Endodermal cell (in vitro differentiated cells): ENCODE measurements around the gene ARHGAP26. TPM values are rescaled to one million over a fixed set of nuclear protein-coding genes. Genes with fewer than 3 reads are reported as not detected.

Source experiments
- DNase-seq: peaks from one replicate; pipeline ENCODE4 v3.0.0-alpha.2; 2017
- H3K27ac ChIP-seq: 2 replicates; pipeline ENCODE4 v1.5.1; 2013; ENCODE audit warnings: mild to moderate bottlenecking, low read depth, low read length, moderate library complexity
- H3K27me3 ChIP-seq: 2 replicates; pipeline ENCODE4 v1.6.1; 2013; ENCODE audit warnings: mild to moderate bottlenecking, low read length, moderate library complexity; ENCODE audit not compliant: insufficient read depth, control insufficient read depth, poor library complexity, severe bottlenecking
- H3K36me3 ChIP-seq: 2 replicates; pipeline ENCODE4 v1.7.0; 2013; ENCODE audit warnings: mild to moderate bottlenecking, low read length, moderate library complexity; ENCODE audit not compliant: control insufficient read depth, insufficient read depth
- H3K4me1 ChIP-seq: one replicate; pipeline ENCODE4 v1.7.0; 2013; ENCODE audit warnings: low read length; ENCODE audit not compliant: control insufficient read depth, insufficient read depth
- H3K4me3 ChIP-seq: 2 replicates; pipeline ENCODE4 v1.5.1; 2013; ENCODE audit warnings: mild to moderate bottlenecking, low read length, moderate library complexity
- H3K9ac ChIP-seq: 2 replicates; pipeline ENCODE4 v1.6.1; 2013; ENCODE audit warnings: mild to moderate bottlenecking, low read length, moderate library complexity; ENCODE audit not compliant: poor library complexity, severe bottlenecking; ENCODE audit errors: extremely low read depth
- H3K9me3 ChIP-seq: 2 replicates; pipeline ENCODE4 v1.6.1; 2013; ENCODE audit warnings: mild to moderate bottlenecking, low read length, moderate library complexity; ENCODE audit not compliant: control insufficient read depth
- H3K27ac Mint-ChIP-seq: 2 replicates; pipeline ENCODE4 v1.8.0; 2020; ENCODE audit warnings: mixed read lengths
- H3K27me3 Mint-ChIP-seq: 2 replicates; pipeline ENCODE4 v1.8.0; 2021; ENCODE audit warnings: mild to moderate bottlenecking, mixed read lengths; ENCODE audit not compliant: insufficient read depth
- H3K36me3 Mint-ChIP-seq: 2 replicates; pipeline ENCODE4 v1.8.0; 2020; ENCODE audit warnings: low read depth, mixed read lengths
- H3K4me1 Mint-ChIP-seq: 2 replicates; pipeline ENCODE4 v1.8.0; 2020; ENCODE audit warnings: mixed read lengths
- H3K4me3 Mint-ChIP-seq: 2 replicates; pipeline ENCODE4 v1.8.0; 2020; ENCODE audit warnings: mild to moderate bottlenecking, moderate library complexity, mixed read lengths
- H3K9me3 Mint-ChIP-seq: 2 replicates; pipeline ENCODE4 v1.8.0; 2020; ENCODE audit warnings: mild to moderate bottlenecking, mixed read lengths
- WGBS, 2 experiments: methylation state at CpG; one replicate each; pipeline versions ENCODE4 v1.1.5 to v1.1.7; 2013; ENCODE audit warnings: missing lambda C conversion rate in 2 of 2, mixed read lengths in 1 of 2; ENCODE audit not compliant: insufficient coverage in 1 of 2, insufficient read length in 1 of 2; 5-methylcytosine and 5-hydroxymethylcytosine counted together
- total RNA-seq, 2 donors: library from RNA; stranded (reverse); fragmentation: NEBNext Ultra II Directional in 1 of 2; extraction: Animal tissue kit (Norgen Biotek cat#: 25700) in 1 of 2; gene quantifications; 2 replicates in 1 of 2; 3 replicates in 1 of 2; pipeline ENCODE4 v1.2.1, GENCODE V29; 2021
- TF ChIP-seq, protein P1 (sequence below): fragments of 200-600 bp; sonication (generic); conservative IDR thresholded peaks from 2 replicates; pipeline ENCODE4 v1.5.0; 2021; ENCODE audit warnings: antibody characterized with exemption, mild to moderate bottlenecking

Gene ARHGAP26
- total RNA-seq, 2 donors from 2014 or later: 49.2 to 60.5 TPM

DNA sequence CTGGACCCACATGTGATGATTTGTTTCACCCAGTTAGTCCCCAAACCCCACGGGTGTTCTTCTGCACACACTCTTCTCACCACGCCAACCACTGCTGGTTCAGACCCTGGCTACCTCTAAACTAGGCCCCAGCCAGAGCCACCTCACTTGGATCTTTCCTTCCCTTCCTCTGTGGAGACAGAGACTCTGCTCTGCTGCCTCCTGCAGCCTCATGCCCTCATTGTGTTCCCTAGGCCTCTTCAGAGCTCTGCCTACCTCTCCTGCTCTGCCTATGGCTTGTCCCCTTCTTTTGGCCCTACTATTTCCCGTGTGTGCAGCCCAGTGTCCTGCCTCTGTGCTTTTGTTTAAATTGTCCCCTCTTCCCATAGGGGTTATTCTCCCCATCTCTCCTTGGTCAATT is 79.7 kb downstream of the ARHGAP26 start:
- no peak for DNase-seq
- Mint-ChIP-seq H3K36me3 (no peaks in the 10 kb centered on the region), H3K4me3 (no peak overlapping the region), H3K9me3 (no peaks in the 10 kb centered on the region), H3K4me1 (peaks cover 65% of the 10 kb centered on the region), H3K27ac (peak overlapping the region; percentile 71), H3K27me3 (no peaks in the 10 kb centered on the region)
- Histone ChIP-seq H3K9me3 (no peaks in the 10 kb centered on the region), H3K9ac (no peak overlapping the region), H3K27ac (no peak overlapping the region), H3K4me1 (peaks cover 23% of the 10 kb centered on the region), H3K27me3 (no peaks in the 10 kb centered on the region), H3K36me3 (no peaks in the 10 kb centered on the region), H3K4me3 (no peak overlapping the region)
- TF ChIP-seq, protein P1, sequence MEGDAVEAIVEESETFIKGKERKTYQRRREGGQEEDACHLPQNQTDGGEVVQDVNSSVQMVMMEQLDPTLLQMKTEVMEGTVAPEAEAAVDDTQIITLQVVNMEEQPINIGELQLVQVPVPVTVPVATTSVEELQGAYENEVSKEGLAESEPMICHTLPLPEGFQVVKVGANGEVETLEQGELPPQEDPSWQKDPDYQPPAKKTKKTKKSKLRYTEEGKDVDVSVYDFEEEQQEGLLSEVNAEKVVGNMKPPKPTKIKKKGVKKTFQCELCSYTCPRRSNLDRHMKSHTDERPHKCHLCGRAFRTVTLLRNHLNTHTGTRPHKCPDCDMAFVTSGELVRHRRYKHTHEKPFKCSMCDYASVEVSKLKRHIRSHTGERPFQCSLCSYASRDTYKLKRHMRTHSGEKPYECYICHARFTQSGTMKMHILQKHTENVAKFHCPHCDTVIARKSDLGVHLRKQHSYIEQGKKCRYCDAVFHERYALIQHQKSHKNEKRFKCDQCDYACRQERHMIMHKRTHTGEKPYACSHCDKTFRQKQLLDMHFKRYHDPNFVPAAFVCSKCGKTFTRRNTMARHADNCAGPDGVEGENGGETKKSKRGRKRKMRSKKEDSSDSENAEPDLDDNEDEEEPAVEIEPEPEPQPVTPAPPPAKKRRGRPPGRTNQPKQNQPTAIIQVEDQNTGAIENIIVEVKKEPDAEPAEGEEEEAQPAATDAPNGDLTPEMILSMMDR: peak; percentile 41
- WGBS, 2 experiments: 85 to 94% methylated on average over 2 to 3 of the region's 3 CpGs

DNA sequence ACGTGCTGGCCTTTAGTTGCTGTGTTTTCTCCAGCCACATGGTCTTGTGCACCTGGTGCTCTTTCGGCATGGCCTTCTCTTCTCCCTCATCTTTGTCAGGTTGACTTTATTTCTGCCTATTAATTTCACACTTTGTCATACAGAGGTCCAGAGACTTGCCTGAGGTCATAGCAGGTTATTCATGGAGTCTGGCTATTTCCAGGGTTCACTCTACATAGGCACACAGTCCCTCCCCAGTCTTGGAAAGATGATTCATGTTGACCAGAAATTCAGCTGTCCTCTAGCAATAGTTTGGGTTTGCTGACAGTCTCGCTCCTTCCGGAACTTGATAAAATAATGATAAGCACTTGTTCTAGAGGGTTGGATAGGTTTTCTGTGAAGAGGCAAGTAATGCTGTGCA is 81.6 kb downstream of the ARHGAP26 start:
- Mint-ChIP-seq H3K27me3 (no peaks in the 10 kb centered on the region), H3K4me3 (no peak overlapping the region), H3K36me3 (no peaks in the 10 kb centered on the region), H3K4me1 (peaks cover 51% of the 10 kb centered on the region), H3K9me3 (no peaks in the 10 kb centered on the region), H3K27ac (no peak overlapping the region)
- Histone ChIP-seq H3K4me3 (no peak overlapping the region), H3K36me3 (no peaks in the 10 kb centered on the region), H3K9me3 (no peaks in the 10 kb centered on the region), H3K27me3 (no peaks in the 10 kb centered on the region), H3K27ac (no peak overlapping the region), H3K4me1 (peaks cover 12% of the 10 kb centered on the region), H3K9ac (no peak overlapping the region)
- DNase-seq: no peak
- WGBS, 2 experiments: 84 to 92% methylated on average over 4 of the region's 4 CpGs
- TF ChIP-seq, protein P1: no peak

DNA sequence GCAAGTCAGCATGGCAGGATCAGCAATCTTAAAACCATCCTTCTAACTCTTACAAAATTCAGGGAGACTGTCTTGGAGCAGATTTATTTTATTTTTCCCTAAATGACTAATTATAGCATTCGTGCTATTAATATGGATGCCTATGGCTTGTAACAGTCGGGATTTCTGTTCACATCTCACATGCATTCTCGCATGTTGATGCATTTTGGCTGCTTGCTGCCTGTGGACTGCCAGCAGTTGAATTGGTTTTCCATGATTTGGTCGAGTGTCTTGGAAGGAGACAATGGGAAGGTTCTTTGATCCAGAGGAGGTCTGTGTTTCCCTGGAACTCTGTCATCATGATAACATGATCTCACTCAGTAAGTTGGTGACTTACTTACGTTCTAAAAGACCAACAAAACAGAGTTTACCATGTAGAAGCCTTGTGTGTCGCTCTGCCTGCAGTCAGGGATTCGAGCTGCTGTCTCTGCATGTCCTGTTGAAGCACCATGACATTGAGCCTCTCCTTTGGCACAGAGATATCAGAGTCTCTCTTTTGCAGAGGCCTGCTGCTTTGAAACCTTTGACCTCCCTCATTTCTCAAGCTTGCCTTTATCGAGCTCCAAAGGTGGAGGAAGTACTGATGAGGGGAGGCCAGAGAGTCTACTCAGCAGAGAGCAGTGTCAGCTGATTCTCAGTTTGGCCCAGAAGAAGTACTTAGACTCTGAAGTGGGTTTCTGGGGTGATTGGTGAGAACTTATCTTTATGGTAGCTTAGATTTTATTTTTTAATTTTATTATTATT is 82.4 kb downstream of the ARHGAP26 start:
- Histone ChIP-seq H3K27me3 (no peaks in the 10 kb centered on the region), H3K9ac (no peak overlapping the region), H3K36me3 (no peaks in the 10 kb centered on the region), H3K4me1 (peaks cover 8% of the 10 kb centered on the region), H3K9me3 (no peaks in the 10 kb centered on the region), H3K4me3 (no peak overlapping the region), H3K27ac (no peak overlapping the region)
- H3K27ac Mint-ChIP-seq: no peak overlapping the region
- peaks cover 52% of the 10 kb centered on the region for H3K4me1 Mint-ChIP-seq
- no peak overlapping the region for H3K4me3 Mint-ChIP-seq
- TF ChIP-seq, protein P1: no peak
- no peaks in the 10 kb centered on the region for H3K9me3 Mint-ChIP-seq
- no peaks in the 10 kb centered on the region for H3K27me3 Mint-ChIP-seq
- no peaks in the 10 kb centered on the region for H3K36me3 Mint-ChIP-seq
- 91 to 92% methylated on average over 7 to 8 of the region's 8 CpGs for WGBS, 2 experiments
- no peak for DNase-seq
